Muscle layer of colon (tissue), 2 donors: ENCODE results near the gene PRPH.
"Not testable (repeated sequence)": the region's sequence is repeated elsewhere in the genome, so short reads cannot be mapped to it uniquely, and the experiment has no call there.

ENCODE experiments used
- H3K27ac ChIP-seq: one replicate; pipeline ENCODE4 v1.7.0; 2013; ENCODE audit warnings: low read depth, mild to moderate bottlenecking, low read length, moderate library complexity
- H3K27me3 ChIP-seq, 2 donors: one replicate each; pipeline ENCODE4 v1.7.0; 2013; ENCODE audit warnings: low read length in 2 of 2, mild to moderate bottlenecking in 2 of 2; ENCODE audit not compliant: insufficient read depth in 2 of 2, control insufficient read depth in 1 of 2
- H3K36me3 ChIP-seq: one replicate; pipeline ENCODE4 v1.7.0; 2013; ENCODE audit warnings: mild to moderate bottlenecking, low read length; ENCODE audit not compliant: insufficient read depth
- H3K4me1 ChIP-seq: one replicate; pipeline ENCODE4 v1.7.0; 2013; ENCODE audit warnings: mild to moderate bottlenecking, low read length; ENCODE audit not compliant: insufficient read depth
- H3K4me3 ChIP-seq, 2 donors: one replicate each; pipeline ENCODE4 v1.7.0; 2013; ENCODE audit warnings: low read length in 2 of 2, low read depth in 1 of 2, mild to moderate bottlenecking in 1 of 2, moderate library complexity in 1 of 2
- H3K9ac ChIP-seq: one replicate; pipeline ENCODE4 v1.7.0; 2013; ENCODE audit warnings: low read length
- H3K9me3 ChIP-seq: one replicate; pipeline ENCODE4 v1.7.0; 2013; ENCODE audit warnings: mild to moderate bottlenecking, low read length
- donor health status: abdominal sarcoma.
- donor health status: Adenocarcinoma of cecum.

The PRPH gene

DNA sequence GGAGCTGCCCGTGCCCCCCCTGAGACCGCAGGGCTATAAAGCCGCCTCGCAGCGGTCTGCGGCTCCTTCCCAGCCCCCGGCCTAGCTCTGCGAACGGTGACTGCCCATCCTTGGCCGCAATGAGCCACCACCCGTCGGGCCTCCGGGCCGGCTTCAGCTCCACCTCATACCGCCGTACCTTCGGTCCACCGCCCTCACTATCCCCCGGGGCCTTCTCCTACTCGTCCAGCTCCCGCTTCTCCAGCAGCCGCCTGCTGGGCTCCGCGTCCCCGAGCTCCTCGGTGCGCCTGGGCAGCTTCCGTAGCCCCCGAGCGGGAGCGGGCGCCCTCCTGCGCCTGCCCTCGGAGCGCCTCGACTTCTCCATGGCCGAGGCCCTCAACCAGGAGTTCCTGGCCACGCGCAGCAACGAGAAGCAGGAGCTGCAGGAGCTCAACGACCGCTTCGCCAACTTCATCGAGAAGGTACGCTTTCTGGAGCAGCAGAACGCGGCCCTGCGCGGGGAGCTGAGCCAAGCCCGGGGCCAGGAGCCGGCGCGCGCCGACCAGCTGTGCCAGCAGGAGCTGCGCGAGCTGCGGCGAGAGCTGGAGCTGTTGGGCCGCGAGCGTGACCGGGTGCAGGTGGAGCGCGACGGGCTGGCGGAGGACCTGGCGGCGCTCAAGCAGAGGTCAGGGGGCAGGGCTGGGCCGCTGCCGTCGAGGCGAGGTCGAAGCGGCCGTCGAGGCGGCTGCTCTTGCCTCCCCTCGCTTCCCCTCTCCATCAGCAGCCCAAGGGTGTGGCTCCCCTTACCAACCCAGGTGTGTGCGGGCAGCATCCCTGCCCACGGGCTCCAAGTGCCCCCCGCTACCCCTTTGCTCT lies at the start of gene PRPH:
Gene PRPH, plus strand, starts transcription at position 66 of the 855 bp plus-strand sequence. Its CDS starts 54 bp downstream, at position 120.
- Histone ChIP-seq H3K36me3 (no peaks in the 10 kb centered on the region), H3K9me3 (no peaks in the 10 kb centered on the region), H3K27ac (no peak within 1 kb of the TSS), H3K4me3 (no peak within 1 kb of the TSS), H3K4me1 (peaks cover 13% of the 10 kb centered on the region), H3K9ac (no peak within 1 kb of the TSS), H3K27me3 (peaks cover 38 to 48% of the 10 kb centered on the region in 2 donors)

DNA sequence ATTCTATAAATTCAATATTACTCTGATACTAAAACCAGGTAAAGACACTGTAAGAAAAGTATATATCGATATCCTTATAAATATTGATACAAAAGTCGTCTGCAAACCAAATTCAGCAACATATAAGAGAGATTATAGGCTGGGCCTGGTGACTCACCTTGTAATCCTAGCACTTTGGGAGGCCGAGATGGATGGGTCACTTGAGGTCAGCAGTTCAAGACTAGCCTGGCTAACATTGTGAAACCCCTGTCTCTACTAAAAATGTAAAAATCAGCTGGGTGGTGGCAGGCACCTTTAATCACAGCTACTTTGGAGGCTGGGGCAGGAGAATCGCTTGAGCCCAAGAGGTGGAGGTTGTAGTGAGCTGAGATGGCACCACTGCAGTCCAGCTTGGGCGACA lies 43.6 kb upstream of the PRPH start:
- no peaks in the 10 kb centered on the region for H3K36me3 ChIP-seq
- no peak overlapping the region for H3K27ac ChIP-seq
- no peak overlapping the region for H3K4me3 ChIP-seq

DNA sequence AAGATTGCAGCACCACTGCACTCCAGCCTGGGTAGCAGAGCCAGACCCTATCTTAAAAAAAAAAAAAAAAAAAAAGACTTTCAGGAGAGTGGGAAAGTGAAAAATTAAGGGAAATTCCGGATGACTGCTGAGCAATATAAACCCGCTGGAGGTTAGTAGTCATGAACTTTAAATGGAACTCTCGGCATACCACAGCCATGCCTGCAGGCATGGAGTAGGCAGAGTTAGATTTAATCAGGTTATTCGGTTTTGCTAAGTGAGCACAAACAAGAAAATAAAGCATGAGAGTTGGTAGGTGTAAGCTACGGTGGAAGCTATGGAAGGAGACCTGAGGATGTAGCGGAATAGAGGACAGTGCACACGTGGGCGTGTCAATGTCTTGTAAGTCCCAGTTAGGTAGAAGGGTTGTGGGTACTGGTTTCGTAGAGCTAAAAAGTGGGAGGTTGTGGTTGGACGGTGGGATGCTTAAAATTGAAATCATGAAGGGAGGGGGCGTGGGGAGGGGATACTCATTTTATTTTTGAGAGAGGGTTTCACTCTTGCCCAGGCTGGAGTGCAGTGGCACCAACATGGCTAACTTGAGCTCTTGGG lies 41.8 kb upstream of the PRPH start:
- Histone ChIP-seq H3K27me3 (no peaks in the 10 kb centered on the region), H3K27ac (no peak overlapping the region), H3K9ac (no peak overlapping the region)

More for the DNA sequence above, 43.6 kb upstream of the PRPH start:
- Histone ChIP-seq H3K9me3 (no peaks in the 10 kb centered on the region), H3K4me1 (no peaks in the 10 kb centered on the region), H3K9ac (no peak overlapping the region), H3K27me3 (no peaks in the 10 kb centered on the region)

DNA sequence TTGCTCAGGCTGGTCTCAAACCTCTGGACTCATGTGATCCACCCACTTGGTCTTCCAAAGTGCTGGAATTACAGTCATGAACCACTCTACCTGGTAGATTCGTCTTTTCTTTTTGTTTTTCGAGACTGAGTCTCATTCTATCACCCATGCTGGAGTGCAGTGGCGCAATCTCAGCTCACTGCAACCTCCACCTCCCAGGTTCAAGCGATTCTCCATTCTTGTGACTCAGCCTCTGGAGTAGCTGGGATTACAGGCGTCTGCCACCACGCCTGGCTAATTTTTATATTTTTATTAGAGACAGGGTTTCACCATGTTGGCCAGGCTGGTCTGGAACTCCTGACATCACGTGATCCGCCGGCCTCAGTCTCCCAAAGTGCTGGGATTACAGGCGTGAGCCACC lies 39.5 kb upstream of the PRPH start:
- not testable (repeated sequence) for H3K4me3 ChIP-seq, H3K9me3 ChIP-seq, H3K36me3 ChIP-seq, H3K4me1 ChIP-seq, H3K27ac ChIP-seq, H3K9ac ChIP-seq, H3K27me3 ChIP-seq

More for the DNA sequence above, 41.8 kb upstream of the PRPH start:
- H3K9me3 ChIP-seq = no peaks in the 10 kb centered on the region
- H3K36me3 ChIP-seq = no peaks in the 10 kb centered on the region
- H3K4me3 ChIP-seq = no peak overlapping the region
- no peaks in the 10 kb centered on the region for H3K4me1 ChIP-seq

DNA sequence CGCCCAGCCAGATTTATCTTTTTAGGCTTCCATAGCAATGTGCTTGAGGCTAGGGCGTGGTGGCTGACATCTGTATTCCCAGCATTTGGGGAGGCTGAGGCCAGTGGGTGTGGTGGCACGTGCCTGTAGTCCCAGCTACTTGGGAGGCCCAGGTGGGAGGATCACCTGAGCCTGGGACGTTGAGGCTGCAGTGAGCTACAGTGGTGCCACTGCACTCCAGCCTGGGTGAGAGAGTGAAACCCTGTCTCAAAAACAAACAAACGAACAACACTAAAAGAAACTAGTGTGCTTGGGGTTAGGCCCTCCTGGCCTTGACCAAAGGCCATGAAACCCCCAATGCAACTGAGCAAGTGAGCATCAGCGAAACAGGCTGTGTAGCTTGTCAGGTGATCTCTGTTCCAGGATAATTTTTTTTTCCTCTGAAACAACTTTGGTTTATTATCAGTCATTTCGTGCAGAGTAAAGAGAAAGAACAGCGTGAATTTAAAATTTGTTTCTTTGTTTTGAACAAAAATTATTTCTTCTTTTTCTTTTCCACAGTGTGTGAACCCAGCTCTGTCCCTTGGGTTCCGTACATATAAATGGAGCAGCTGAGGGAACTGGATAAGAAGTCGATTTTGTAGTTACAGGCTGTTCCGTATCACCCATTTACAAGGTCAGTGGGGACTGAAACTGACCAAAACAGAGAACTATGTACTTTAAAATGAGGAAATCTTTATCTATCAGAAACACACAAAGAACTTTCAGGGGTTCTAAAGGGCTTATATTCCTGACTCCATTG lies 38.9 kb upstream of the PRPH start:
- Histone ChIP-seq H3K27ac (no peak overlapping the region), H3K9ac (no peak overlapping the region), H3K4me1 (no peaks in the 10 kb centered on the region), H3K4me3 (no peak overlapping the region), H3K9me3 (no peaks in the 10 kb centered on the region), H3K36me3 (no peaks in the 10 kb centered on the region), H3K27me3 (no peaks in the 10 kb centered on the region)

DNA sequence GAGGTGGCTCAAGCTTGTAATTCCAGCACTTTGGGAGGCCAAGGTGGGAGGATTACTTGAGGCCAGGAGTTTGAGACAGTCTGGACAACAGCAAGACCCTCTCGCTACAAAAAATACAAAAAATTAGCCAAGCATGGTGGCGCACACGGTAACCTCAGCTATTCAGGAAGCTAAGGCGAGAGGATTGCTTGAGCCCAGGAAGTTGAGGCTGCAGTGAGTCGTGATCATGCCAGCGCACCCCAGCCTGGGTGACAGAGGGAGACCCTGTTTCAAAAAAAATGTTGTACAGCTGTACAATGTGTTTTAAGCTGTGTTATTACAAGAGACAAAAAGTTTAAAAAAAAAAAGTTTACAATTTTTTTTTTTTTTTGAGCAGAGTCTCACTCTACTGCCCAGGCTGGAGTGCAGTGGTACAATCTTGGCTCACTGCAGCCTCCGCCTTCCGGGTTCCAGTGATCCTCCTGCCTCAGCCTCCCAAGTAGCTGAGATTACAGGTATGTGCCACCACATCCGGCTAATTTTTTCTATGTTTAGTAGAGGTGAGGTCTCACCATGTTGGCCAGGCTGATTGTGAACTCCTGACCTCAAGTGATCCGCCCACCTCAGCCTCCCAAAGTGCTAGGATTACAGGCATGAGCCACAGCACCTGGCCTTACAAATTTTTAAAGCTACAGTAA lies 37.3 kb upstream of the PRPH start:
- not testable (repeated sequence) for H3K9me3 ChIP-seq, H3K9ac ChIP-seq, H3K27ac ChIP-seq, H3K27me3 ChIP-seq, H3K36me3 ChIP-seq, H3K4me3 ChIP-seq, H3K4me1 ChIP-seq

DNA sequence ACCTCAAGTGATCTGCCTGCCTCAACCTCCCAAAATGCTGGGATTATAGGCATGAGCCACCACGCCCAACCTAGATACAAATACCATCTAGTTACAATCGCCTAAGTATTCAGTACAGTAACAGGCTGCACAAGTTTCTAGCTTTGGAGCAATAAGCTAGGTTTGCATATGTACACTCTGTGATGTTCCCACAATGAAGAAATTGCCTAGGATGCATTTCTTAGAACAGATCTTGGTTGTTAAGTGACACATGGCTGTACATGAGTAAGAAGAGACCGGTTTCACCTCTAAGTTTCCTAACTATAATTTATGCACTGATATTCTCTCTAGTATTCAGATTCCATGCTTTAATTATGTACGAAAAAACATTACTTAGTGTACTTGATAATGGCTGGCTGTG lies 35.5 kb upstream of the PRPH start:
- Histone ChIP-seq H3K4me3 (no peak overlapping the region), H3K27me3 (no peaks in the 10 kb centered on the region), H3K9ac (no peak overlapping the region), H3K9me3 (no peaks in the 10 kb centered on the region), H3K27ac (no peak overlapping the region), H3K36me3 (no peaks in the 10 kb centered on the region), H3K4me1 (no peaks in the 10 kb centered on the region)

DNA sequence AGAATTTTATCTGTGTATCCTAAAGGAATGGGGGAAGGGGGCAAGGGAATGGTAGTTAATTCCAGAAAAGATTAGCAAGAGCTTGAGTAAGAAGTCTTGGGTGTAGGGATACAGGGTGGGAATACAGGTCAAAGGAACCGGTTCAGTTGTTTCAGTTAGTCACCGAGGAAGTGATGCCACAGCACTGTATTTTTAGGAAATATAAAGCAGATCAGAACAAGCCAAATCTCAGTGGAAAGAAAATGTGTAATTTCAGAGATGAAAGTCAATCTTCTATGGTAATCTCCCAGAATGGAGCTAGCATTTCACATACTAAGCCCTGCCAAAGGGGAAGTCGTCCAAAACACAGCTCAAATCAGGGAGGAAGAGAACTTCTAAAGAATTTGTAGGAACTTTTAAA lies 34.8 kb upstream of the PRPH start:
- H3K4me1 ChIP-seq = no peaks in the 10 kb centered on the region
- no peak overlapping the region for H3K27ac ChIP-seq
- no peaks in the 10 kb centered on the region for H3K36me3 ChIP-seq
- H3K27me3 ChIP-seq = no peaks in the 10 kb centered on the region
- no peak overlapping the region for H3K4me3 ChIP-seq
- H3K9ac ChIP-seq = no peak overlapping the region
- H3K9me3 ChIP-seq = no peaks in the 10 kb centered on the region

DNA sequence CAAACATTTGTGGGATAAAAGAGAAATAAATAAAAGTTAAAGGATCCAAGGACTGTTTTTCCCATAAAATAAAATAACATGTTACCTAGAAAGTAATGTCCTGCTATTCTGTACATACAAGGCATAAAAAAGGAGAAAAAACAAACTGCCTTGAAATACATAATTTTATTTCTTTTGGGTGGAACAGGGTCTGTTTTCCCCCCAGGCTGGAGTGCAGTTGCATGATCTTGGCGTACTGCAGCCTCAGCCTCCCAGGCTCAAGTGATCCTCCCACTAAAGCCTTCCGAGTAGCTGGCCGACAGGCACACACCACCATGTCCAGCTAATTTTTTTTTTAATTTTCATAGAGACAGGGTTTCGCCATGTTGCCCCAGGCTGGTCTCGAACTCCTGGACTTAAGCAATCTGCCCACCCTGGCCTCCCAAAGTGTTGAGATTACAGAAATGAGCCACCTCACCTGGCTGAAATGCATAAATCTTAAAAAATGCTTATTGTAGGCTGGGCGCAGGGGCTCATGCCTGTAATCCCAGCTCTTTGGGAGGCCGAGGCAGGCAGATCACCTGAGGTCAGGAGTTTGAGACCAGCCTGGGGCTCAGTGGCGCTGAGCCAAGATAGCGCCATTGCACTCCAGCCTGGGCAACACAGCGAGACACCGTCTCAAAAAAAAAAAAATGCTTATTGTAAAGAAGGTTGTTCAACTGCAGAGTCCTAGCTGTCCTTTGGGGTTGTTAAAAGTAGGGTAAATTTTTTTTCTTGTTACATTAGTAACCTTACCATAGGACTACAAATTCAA lies 34.2 kb upstream of the PRPH start:
- no peak overlapping the region for H3K9ac ChIP-seq
- no peaks in the 10 kb centered on the region for H3K36me3 ChIP-seq
- no peaks in the 10 kb centered on the region for H3K27me3 ChIP-seq
- no peaks in the 10 kb centered on the region for H3K4me1 ChIP-seq
- no peak overlapping the region for H3K4me3 ChIP-seq
- H3K27ac ChIP-seq = no peak overlapping the region
- no peaks in the 10 kb centered on the region for H3K9me3 ChIP-seq

DNA sequence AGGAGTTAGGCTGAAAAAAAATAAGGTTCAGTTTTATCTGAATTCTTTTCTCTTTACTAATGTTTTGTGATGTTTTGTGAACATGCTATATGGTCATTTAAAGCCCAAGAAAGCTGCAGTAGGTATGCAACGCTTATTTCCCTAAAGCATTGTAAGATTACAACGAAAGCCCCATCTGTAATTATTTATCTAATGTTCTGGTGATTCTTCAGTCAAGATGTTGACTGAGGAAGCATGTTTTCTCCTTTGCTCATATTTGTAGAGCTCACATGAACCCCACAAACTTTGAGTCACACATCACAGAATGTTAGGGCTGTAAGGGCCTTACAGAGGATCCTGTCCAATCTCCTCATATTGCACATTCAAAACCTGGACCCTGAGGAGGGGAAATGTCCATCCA lies 33.2 kb upstream of the PRPH start:
- no peaks in the 10 kb centered on the region for H3K9me3 ChIP-seq
- H3K4me3 ChIP-seq = no peak overlapping the region
- no peaks in the 10 kb centered on the region for H3K36me3 ChIP-seq
- H3K27me3 ChIP-seq = no peaks in the 10 kb centered on the region
- H3K9ac ChIP-seq = no peak overlapping the region
- no peaks in the 10 kb centered on the region for H3K4me1 ChIP-seq
- H3K27ac ChIP-seq = no peak overlapping the region
